Left hindlimb (tissue), 1 donor: Measurements from ENCODE around the gene APH1B.
"Not testable (repeated sequence)": the region's sequence is repeated elsewhere in the genome, so short reads cannot be mapped to it uniquely, and the experiment has no call there.

Experiments
- DNase-seq: peaks from one replicate; pipeline ENCODE4 v3.0.0-alpha.2; 2018

The APH1B gene

DNA sequence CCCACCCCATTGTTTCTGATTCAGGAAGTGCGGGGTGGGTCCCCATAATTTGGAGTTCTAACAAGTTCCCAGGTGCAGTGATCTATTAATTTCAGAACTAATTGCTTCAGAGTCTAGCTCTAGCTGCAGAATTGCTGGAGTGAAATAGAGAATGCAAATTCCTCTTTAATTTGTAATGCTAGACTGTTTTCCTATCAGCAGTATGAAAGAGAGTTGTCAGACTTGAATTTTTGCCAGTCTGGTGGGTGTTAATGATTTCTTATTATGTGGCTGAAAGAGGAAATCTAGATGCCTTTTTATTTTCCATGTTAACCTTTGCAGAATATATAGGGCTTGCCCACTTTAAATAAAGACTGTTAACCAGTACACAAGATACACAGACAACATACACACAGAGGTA is 23.7 kb downstream of the APH1B start:
- no peak for DNase-seq

GRCh38 chr15:63305260-63305659 is 27.9 kb downstream of the APH1B start:
- DNase-seq = no peak

- no peak for DNase-seq
These were observed 29.2 kb downstream of the APH1B start for GRCh38 chr15:63306492-63307073.

DNA sequence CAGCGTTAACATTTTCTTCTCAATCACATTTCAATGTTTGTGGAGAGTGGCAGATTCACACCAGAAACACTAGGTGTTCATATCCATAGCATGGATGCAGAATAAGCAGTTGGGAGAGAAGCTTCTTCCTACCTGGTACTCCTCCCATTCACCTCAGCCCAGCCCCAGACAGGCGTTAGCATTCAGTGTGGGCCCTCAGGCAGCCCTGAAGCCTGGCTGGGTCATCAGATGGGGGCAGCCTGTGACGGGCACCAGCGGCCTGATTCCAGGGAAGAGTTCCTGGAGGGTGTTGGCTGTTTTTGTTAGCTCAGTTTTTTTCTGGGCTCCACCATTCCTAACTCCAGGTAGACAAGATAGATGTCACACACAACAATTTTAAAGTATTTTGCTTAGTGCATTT is 31.1 kb downstream of the APH1B start:
- DNase-seq = no peak

DNA sequence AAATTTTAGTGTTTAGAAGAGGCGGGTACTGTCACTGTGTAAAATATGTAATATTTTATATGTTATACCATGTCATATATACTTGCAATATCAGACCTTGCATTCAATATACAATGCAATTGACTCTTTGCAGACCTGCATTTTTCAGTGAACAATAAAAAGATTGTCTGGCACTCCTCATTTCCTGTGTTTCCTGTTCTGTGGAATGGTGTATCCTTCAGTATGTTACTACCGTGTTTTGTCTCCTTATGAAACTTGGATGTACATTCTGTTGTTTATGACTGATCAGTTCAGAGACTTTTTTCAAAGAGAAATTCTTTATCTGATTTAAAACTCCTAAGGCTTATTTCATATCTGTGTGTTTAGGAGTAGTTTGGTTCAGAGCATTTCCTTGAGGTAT is 31.5 kb downstream of the APH1B start:
- no peak for DNase-seq

GRCh38 chr15:63310646-63311045 is 33.2 kb downstream of the APH1B start:
- DNase-seq = no peak

DNA sequence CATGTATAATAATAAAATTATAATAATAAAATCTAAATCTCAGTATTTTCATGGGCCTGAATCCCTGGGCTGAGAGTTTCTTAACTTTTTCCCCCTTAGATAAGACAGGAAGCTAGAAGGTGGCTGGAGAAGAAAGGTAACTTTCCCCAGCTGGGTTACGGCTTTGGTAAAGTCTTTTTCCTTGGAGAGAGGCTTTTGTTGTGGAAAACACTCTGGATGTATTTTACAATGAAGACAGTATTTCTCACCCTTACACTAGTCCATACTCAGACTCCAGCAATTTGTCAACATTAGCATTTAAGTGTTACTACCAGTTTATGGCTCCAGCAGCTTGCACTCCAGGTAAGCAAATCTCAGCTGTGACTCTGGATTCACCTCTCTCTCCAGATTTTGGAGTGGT is 34.9 kb downstream of the APH1B start:
- DNase-seq = no peak

DNA sequence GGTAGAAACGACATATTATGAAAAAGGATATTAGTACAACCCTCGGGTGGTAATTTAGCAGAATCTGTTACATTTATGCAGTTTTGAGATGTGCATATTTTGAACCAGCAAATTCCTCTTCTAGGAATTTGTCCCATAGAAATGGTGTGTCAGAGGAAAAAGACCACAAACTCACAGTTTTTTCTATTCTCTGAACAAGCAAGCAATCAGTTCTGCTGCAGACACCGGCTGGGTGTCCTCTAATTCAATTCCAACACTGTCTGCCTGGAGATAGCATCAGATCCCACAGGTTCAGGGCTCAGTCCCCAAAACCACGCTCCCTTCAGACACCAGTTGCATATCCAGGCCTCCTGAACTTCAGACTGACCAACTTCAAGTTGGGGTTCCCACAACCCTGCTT is 36.4 kb downstream of the APH1B start:
- DNase-seq = no peak

GRCh38 chr15:63314409-63314808 is 37.0 kb downstream of the APH1B start:
- DNase-seq = no peak

- no peak for DNase-seq
These were observed 40.9 kb downstream of the APH1B start for GRCh38 chr15:63318344-63318743.

GRCh38 chr15:63319065-63319464 is 41.7 kb downstream of the APH1B start:
- DNase-seq = no peak

GRCh38 chr15:63320446-63320845 is 43.0 kb downstream of the APH1B start:
- not testable (repeated sequence) for DNase-seq

- DNase-seq = not testable (repeated sequence)
These were observed 43.6 kb downstream of the APH1B start for GRCh38 chr15:63320981-63321380.

GRCh38 chr15:63321462-63321861 is 44.1 kb downstream of the APH1B start:
- no peak for DNase-seq

DNA sequence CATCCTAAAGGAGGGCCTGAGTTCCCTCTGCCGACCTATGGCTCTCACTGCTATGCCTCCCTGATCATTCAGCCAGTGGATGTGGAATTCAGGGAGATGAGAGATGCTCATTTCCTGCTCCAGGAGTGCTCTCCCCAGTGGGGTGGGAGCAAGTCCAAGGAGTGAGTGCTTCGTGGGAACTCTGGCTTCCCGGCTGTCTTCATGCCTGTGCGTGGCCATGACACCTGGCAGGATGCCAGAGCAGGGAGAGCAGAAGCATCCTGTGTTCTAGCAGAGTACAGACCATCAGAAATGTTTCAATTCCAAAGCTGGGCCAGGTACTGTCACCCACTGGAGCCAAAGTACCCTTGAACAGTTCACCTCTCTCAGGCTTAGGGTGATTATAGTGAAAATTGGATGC is 45.1 kb downstream of the APH1B start:
- DNase-seq = no peak

GRCh38 chr15:63323798-63324563 is 46.6 kb downstream of the APH1B start:
- DNase-seq = no peak

DNA sequence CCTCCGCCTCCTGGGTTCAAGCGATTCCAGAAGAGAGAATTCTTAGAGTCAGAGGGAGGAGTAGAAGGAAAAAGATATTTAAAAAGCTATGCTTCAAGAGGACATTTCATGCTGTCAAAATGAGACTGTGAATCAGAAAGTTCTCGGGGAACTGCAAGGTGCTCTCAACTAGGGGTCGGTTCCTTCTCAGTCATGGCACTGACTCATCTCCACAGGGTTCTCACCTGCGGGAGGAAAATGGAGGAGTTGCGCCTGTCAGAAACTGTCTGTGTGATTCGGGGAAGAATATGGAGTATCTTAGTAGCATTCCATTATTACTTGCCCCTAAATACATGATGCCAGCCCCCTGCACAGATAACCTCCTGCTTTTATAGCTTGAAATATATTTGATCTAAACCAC is 47.4 kb downstream of the APH1B start:
- DNase-seq = no peak

- no peak for DNase-seq
These were observed 50.4 kb downstream of the APH1B start for GRCh38 chr15:63327648-63328421.

DNA sequence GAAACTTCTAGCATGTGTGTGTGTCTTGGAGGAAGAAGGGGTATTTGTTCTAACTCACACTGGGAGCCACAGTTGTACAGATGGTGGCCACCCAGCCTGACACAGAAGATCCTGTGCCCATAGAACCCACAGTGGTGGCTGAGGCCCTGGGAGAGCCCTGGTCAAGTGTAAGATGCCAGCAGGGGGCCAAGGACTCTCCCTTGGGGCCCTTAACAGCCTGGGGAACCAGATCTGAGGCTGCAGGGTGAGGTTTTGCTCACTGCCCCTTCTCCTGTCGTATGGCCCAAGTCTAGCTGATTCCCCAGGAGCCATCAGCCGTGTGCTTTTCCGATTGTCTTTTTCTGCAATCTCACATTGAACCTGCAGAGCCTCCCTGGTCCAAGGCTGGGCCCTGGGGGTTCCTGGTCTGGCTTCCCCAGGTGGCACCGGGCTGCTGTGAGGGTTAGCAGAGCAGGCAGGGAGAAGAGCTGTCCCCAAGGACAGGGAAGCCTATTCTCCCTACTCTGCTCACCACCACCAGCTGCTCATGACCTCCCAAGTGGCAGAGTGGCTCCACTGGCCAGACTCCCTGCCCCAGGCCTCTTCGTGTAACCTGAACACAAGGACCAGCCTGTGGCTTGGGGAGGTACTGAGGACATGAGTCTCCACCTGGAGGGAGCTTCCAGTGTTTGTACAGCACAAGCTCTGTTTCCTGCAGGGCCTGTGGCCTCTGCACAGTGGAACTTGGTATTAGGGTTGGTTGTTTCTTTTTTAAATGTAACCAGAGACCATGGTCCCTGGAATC is 52.4 kb downstream of the APH1B start:
- DNase-seq = no peak

DNA sequence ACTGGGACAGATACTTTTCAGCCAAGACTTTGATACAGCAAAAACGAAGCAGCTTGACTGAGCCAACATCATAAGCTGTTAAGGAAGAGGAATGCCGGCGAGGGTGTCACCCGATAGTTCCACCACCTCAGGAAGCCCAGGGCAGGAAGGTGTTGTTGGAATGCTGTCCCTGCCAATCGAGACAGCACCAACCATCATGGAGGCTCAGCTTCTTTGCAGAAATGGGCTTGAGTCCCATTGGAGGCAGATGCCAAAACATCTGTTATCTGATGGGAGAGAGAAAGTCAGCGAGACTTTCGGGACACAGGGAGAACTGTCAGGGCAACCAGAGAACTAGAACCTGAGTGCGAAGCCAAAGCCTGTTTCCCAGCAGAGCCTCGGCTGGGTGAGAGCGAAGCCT is 53.5 kb downstream of the APH1B start:
- no peak for DNase-seq

GRCh38 chr15:63331456-63331855 is 54.1 kb downstream of the APH1B start:
- DNase-seq = no peak

DNA sequence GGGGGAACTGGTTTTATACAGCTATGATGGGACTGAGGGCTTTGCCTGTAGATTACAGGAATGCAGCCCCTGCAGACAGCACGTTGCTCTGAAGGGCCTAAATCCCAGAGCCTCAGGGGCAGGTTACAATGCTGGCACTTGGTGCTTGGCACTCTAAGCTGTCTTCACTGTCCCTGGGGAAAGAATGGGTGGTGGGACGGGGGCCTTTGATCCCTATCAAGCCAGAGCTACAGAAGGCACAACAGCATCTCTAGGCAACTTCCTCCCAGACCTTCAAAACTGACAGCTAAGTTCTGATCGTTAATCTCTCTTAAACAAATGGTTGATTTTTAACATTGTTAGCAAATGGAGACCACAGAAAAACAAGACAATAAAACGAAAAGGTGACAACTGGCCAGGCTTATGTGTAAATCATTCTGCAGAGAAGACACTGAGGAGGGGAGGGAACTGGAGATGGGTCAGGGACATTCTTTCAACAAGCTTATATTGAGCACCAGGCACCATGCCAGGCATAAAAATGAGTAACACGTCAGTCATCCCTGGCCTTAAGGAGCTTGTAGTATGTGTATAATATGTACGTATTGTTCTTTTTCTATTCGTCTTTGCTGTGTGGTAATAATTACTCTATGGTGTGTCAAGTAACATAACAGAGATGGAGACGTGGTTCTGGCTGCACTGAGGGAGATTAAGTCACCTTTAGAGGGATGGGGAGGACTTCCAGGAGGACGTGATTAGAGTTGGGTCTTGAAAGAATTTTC is 55.1 kb downstream of the APH1B start:
- no peak for DNase-seq
